ENCODE results near the gene CUTA. TPM values are rescaled to one million over a fixed set of nuclear protein-coding genes. Genes with fewer than 3 reads are reported as not detected.

CUTA gene
- total RNA-seq, result 100 to 1,000 TPM; 198 to 219 TPM
- 232 TPM for polyA plus RNA-seq (2013, experiment 1 of 2)
- polyA plus RNA-seq (2013, experiment 2 of 2), result 195 TPM
- long read RNA-seq, experiment 1, transcript CUTA-210 (6 exons, 769 nt), result minor isoform, 27 of 91 reads
- long read RNA-seq, experiment 1, transcript CUTA-214 (6 exons, 661 nt), result minor isoform, 11 of 91 reads
- long read RNA-seq, experiment 1, transcript CUTA-203 (6 exons, 937 nt), result minor isoform, 16 of 91 reads
- long read RNA-seq, experiment 1, transcript CUTA-205 (5 exons, 1,054 nt), result major isoform, 30 of 91 reads
- long read RNA-seq, experiment 1, partial matches to known transcripts, result 1 of 91 reads
- long read RNA-seq, experiment 1, other reads (novel, unspliced or antisense), result 3 of 91 reads
- long read RNA-seq, experiment 2, transcript CUTA-214 (6 exons, 661 nt), result minor isoform, 16 of 65 reads
- long read RNA-seq, experiment 2, transcript CUTA-210 (6 exons, 769 nt), result major isoform, 19 of 65 reads
- long read RNA-seq, experiment 2, transcript CUTA-203 (6 exons, 937 nt), result minor isoform, 18 of 65 reads
- long read RNA-seq, experiment 2, transcript CUTA-205 (5 exons, 1,054 nt), result minor isoform, 11 of 65 reads
- long read RNA-seq, experiment 2, partial matches to known transcripts, result 0 of 65 reads
- long read RNA-seq, experiment 2, other reads (novel, unspliced or antisense), result 1 of 65 reads
- long read RNA-seq, experiment 3, transcript CUTA-205 (5 exons, 1,054 nt), result major isoform, 31 of 97 reads
- long read RNA-seq, experiment 3, transcript CUTA-203 (6 exons, 937 nt), result minor isoform, 17 of 97 reads
- long read RNA-seq, experiment 3, transcript CUTA-210 (6 exons, 769 nt), result minor isoform, 19 of 97 reads
- long read RNA-seq, experiment 3, transcript CUTA-214 (6 exons, 661 nt), result minor isoform, 14 of 97 reads
- long read RNA-seq, experiment 3, partial matches to known transcripts, result 6 of 97 reads
- long read RNA-seq, experiment 3, other reads (novel, unspliced or antisense), result 7 of 97 reads
- long read RNA-seq, experiment 4, transcript CUTA-214 (6 exons, 661 nt), result minor isoform, 9 of 145 reads
- long read RNA-seq, experiment 4, transcript CUTA-210 (6 exons, 769 nt), result minor isoform, 5 of 145 reads
- long read RNA-seq, experiment 4, transcript CUTA-205 (5 exons, 1,054 nt), result major isoform, 112 of 145 reads
- long read RNA-seq, experiment 4, transcript CUTA-203 (6 exons, 937 nt), result minor isoform, 6 of 145 reads
- long read RNA-seq, experiment 4, partial matches to known transcripts, result 1 of 145 reads
- long read RNA-seq, experiment 4, other reads (novel, unspliced or antisense), result 8 of 145 reads

GRCh38 chr6:33417903-33418689, at the start of gene CUTA:
TSS of gene CUTA (minus strand) at chr6:33418107. CDS start at chr6:33418000, 107 bp downstream.
- Mint-ChIP-seq H3K27ac (peak within 1 kb of the TSS; percentile 98), H3K4me1 (peaks cover 42% of the 10 kb centered on the region), H3K27me3 (ENCODE audit: insufficient read depth) (no peaks in the 10 kb centered on the region), H3K9me3 (no peaks in the 10 kb centered on the region), H3K4me3 (peak within 1 kb of the TSS; percentile 97), H3K36me3 (ENCODE audit: low read depth) (peaks cover 35% of the 10 kb centered on the region)
- H3K9me3 ChIP-seq (ENCODE audit: control insufficient read depth, low read length), result no peaks in the 10 kb centered on the region
- 0 to 1% methylated on average over 23 to 51 of the region's 51 CpGs for WGBS, 2 experiments (ENCODE audit: insufficient coverage in 1 of 2, insufficient read length in 1 of 2)
- H3K27ac ChIP-seq (ENCODE audit: low read depth, low read length), result peak within 1 kb of the TSS; percentile 85
- peaks cover 4% of the 10 kb centered on the region for H3K4me1 ChIP-seq (ENCODE audit: control insufficient read depth, insufficient read depth, low read length)
- no peaks in the 10 kb centered on the region for H3K27me3 ChIP-seq (ENCODE audit: control insufficient read depth, insufficient read depth, low read length, poor library complexity, severe bottlenecking)
- H3K9ac ChIP-seq (ENCODE audit: extremely low read depth, low read length, poor library complexity, severe bottlenecking), result peak within 1 kb of the TSS; percentile 78
- peaks cover 37% of the 10 kb centered on the region for H3K36me3 ChIP-seq (ENCODE audit: control insufficient read depth, insufficient read depth, low read length)
- peak within 1 kb of the TSS; percentile 97 for H3K4me3 ChIP-seq (ENCODE audit: low read length)
- DNase-seq, result peak; percentile 99
- peak; percentile 78 for TF ChIP-seq CTCF (conservative IDR thresholded peaks at IDR 0.05)

GRCh38 chr6:33467091-33467490, 49.2 kb upstream of the CUTA start:
- H3K4me3 ChIP-seq (ENCODE audit: low read length), result no peak overlapping the region
- H3K27me3 ChIP-seq (ENCODE audit: control insufficient read depth, insufficient read depth, low read length, poor library complexity, severe bottlenecking), result no peaks in the 10 kb centered on the region
- peaks cover 18% of the 10 kb centered on the region for H3K9me3 ChIP-seq (ENCODE audit: control insufficient read depth, low read length)
- TF ChIP-seq CTCF (conservative IDR thresholded peaks at IDR 0.05), result no peak
- H3K27me3 Mint-ChIP-seq (ENCODE audit: insufficient read depth), result peaks cover 12% of the 10 kb centered on the region
- peaks cover 4% of the 10 kb centered on the region for H3K4me1 Mint-ChIP-seq
- no peak overlapping the region for H3K27ac ChIP-seq (ENCODE audit: low read depth, low read length)
- no peak for DNase-seq
- WGBS, 2 experiments (ENCODE audit: insufficient coverage in 1 of 2, insufficient read length in 1 of 2), result 97 to 100% methylated on average over 3 to 6 of the region's 7 CpGs
- peaks cover 23% of the 10 kb centered on the region for H3K9me3 Mint-ChIP-seq
- no peaks in the 10 kb centered on the region for H3K36me3 Mint-ChIP-seq (ENCODE audit: low read depth)
- no peaks in the 10 kb centered on the region for H3K36me3 ChIP-seq (ENCODE audit: control insufficient read depth, insufficient read depth, low read length)
- H3K4me3 Mint-ChIP-seq, result no peak overlapping the region
- H3K27ac Mint-ChIP-seq, result no peak overlapping the region
- H3K4me1 ChIP-seq (ENCODE audit: control insufficient read depth, insufficient read depth, low read length), result no peaks in the 10 kb centered on the region
- H3K9ac ChIP-seq (ENCODE audit: extremely low read depth, low read length, poor library complexity, severe bottlenecking), result no peak overlapping the region
